ENCODE data around the gene SPTA1. TPM values are rescaled to one million over a fixed set of nuclear protein-coding genes. Genes with fewer than 3 reads are reported as not detected.

The SPTA1 gene
- total and polyA plus RNA-seq, 2 of the 8 experiments (the other 6 are each of a cell fraction or from before 2014, with no cell fraction given): not detected

- Histone ChIP-seq H3K4me2 (ENCODE audit: insufficient read depth in 1 of 2, low read depth in 2 of 2, low read length in 2 of 2) (no peak overlapping the region), H4K8ac (ENCODE audit: extremely low read depth, insufficient read depth, low read length) (no peak overlapping the region), H4K5ac (ENCODE audit: insufficient read length, low read depth, low read length) (no peak overlapping the region), H3K27me3 (replicated peaks in 1 of 4; ENCODE audit: control insufficient read depth in 3 of 4, extremely low read depth in 1 of 4, insufficient read depth in 3 of 4, low read length in 3 of 4) (no peaks in the 10 kb centered on the region), H3K14ac (ENCODE audit: insufficient read length) (no peak overlapping the region), H2BK20ac (ENCODE audit: low read length) (no peak overlapping the region), H2AFZ (ENCODE audit: low read length) (no peak overlapping the region), H3K23ac (ENCODE audit: insufficient read length) (no peak overlapping the region), H3K27ac (ENCODE audit: low read depth, low read length) (no peak overlapping the region), H3K4me1 (replicated peaks in 1 of 4; ENCODE audit: control insufficient read depth in 3 of 4, insufficient read depth in 4 of 4, low read length in 3 of 4) (no peaks in the 10 kb centered on the region), H2BK5ac (ENCODE audit: low read depth, low read length) (no peak overlapping the region), H3K18ac (ENCODE audit: extremely low read depth, low read length) (no peak overlapping the region), H3K4me3 (ENCODE audit: extremely low read depth in 1 of 4, insufficient read depth in 2 of 4, low read depth in 3 of 4, low read length in 4 of 4) (no peak overlapping the region), H2BK120ac (replicated peaks; ENCODE audit: low read depth, low read length) (no peak overlapping the region), H3K9me3 (ENCODE audit: insufficient read depth in 2 of 2, low read depth in 1 of 2, low read length in 1 of 2) (no peaks in the 10 kb centered on the region), H4K20me1 (replicated peaks in 1 of 2; ENCODE audit: control insufficient read depth in 1 of 2, insufficient read depth in 2 of 2, low read length in 2 of 2) (no peaks in the 10 kb centered on the region), H3K79me1 (ENCODE audit: low read depth, low read length) (no peaks in the 10 kb centered on the region), H3K4ac (replicated peaks; ENCODE audit: insufficient read length, low read depth, low read length) (no peak overlapping the region), H3K23me2 (ENCODE audit: low read depth, low read length) (no peaks in the 10 kb centered on the region), H3K36me3 (ENCODE audit: control insufficient read depth in 2 of 4, insufficient read depth in 4 of 4, low read length in 3 of 4) (no peaks in the 10 kb centered on the region), H3K56ac (replicated peaks; ENCODE audit: insufficient read length, low read depth, low read length) (no peak overlapping the region), H3K79me2 (ENCODE audit: control insufficient read depth in 1 of 2, insufficient read depth in 2 of 2, low read length in 2 of 2) (no peaks in the 10 kb centered on the region), H3K9ac (replicated peaks in 1 of 4; ENCODE audit: extremely low read depth in 1 of 4, low read depth in 3 of 4, low read length in 3 of 4) (no peak overlapping the region), H4K91ac (replicated peaks; ENCODE audit: insufficient read length, low read length) (no peak overlapping the region), H2BK15ac (ENCODE audit: low read length) (no peak overlapping the region), H2BK12ac (ENCODE audit: low read depth, low read length) (no peak overlapping the region), H2AK5ac (ENCODE audit: low read depth, low read length) (no peak overlapping the region)
- FAIRE-seq: no peak
- WGBS, 2 experiments (ENCODE audit: extremely low coverage in 1 of 2, insufficient coverage in 1 of 2, insufficient read length in 1 of 2, insufficient replicate concordance in 2 of 2, low coverage in 1 of 2, low lambda C conversion rate in 2 of 2, missing lambda C conversion rate in 1 of 2): 80% methylated on average over 1 of the region's 1 CpG; no CpG with 5 or more reads in 1 of the 2 experiments
- CTCF ChIA-PET (ENCODE audit: partially characterized antibody): no interaction called here
- no peak for DNase-seq (ENCODE audit: low read depth in 1 of 2, low spot score in 2 of 2)
- POLR2A ChIA-PET (ENCODE audit: partially characterized antibody): no interaction called here
- TF ChIP-seq CTCF (IDR thresholded peaks at IDR 0.05; ENCODE audit: control extremely low read depth in 1 of 3, insufficient read depth in 1 of 3, low read depth in 1 of 3, low read length in 3 of 3) (no peak), JUN (IDR thresholded peaks at IDR 0.05; ENCODE audit: low read depth, low read length) (no peak), TAF1 (IDR thresholded peaks at IDR 0.05; ENCODE audit: low read depth, low read length) (no peak), MAFK (IDR thresholded peaks at IDR 0.05; ENCODE audit: low read depth, low read length) (no peak), BACH1 (IDR thresholded peaks at IDR 0.05; ENCODE audit: low read length) (no peak), SAP30 (IDR thresholded peaks at IDR 0.05; ENCODE audit: insufficient read depth, insufficient replicate concordance, low read length) (no peak), CREB1 (IDR thresholded peaks at IDR 0.05) (no peak), POU5F1 (IDR thresholded peaks at IDR 0.05; ENCODE audit: low read depth, low read length) (no peak), POLR2AphosphoS5 (IDR thresholded peaks at IDR 0.05; ENCODE audit: low read depth, low read length) (no peak), TCF12 (IDR thresholded peaks at IDR 0.05; ENCODE audit: low read depth, low read length) (no peak), RAD21 (IDR thresholded peaks at IDR 0.05 in 1 of 2, conservative IDR thresholded peaks at IDR 0.05 in 1 of 2; ENCODE audit: low read depth in 2 of 2, low read length in 2 of 2) (no peak), SIRT6 (IDR thresholded peaks at IDR 0.05; ENCODE audit: low read length) (no peak), CBX8 (IDR thresholded peaks at IDR 0.05; ENCODE audit: borderline replicate concordance, low read depth, low read length) (no peak)
Measured at GRCh38 chr1:158572226-158572625, 114.3 kb downstream of the SPTA1 start.
